Keratinocyte (primary cell): ENCODE results near the gene MUC6. TPM values are rescaled to one million over a fixed set of nuclear protein-coding genes. Genes with fewer than 3 reads are reported as not detected.

Experiments used
- DNase-seq: peaks from one replicate; pipeline ENCODE4 v3.0.0-alpha.2; 2011; ENCODE audit warnings: low read depth, missing footprints, low spot score
- FAIRE-seq: peaks from 2 replicates; lab custom pipeline; 2011; peaks lifted over from hg19 to GRCh38; lab: Jason Lieb, UNC
- H2AFZ ChIP-seq: 2 replicates; pipeline ENCODE4 v1.6.0; 2012; ENCODE audit warnings: low read length, control low read depth, inconsistent platforms; ENCODE audit not compliant: control insufficient read depth
- H3K27ac ChIP-seq: 2 replicates; pipeline ENCODE4 v1.5.1; 2011; ENCODE audit warnings: low read length; ENCODE audit not compliant: control insufficient read depth, insufficient read depth
- H3K27me3 ChIP-seq: 3 replicates; pipeline ENCODE4 v1.6.0; 2011; ENCODE audit warnings: low read length; ENCODE audit not compliant: control insufficient read depth, insufficient read depth; ENCODE audit errors: extremely low read depth
- H3K36me3 ChIP-seq, 2 experiments: 2 replicates in 1 of 2; 3 replicates in 1 of 2; pipeline ENCODE4 v1.5.1; 2011; ENCODE audit warnings: low read length in 2 of 2, mild to moderate bottlenecking in 1 of 2; ENCODE audit not compliant: control insufficient read depth in 2 of 2, insufficient read depth in 2 of 2; ENCODE audit errors: extremely low read depth in 1 of 2
- H3K4me1 ChIP-seq: 3 replicates; pipeline ENCODE4 v1.5.1; 2011; ENCODE audit warnings: low read length; ENCODE audit not compliant: control insufficient read depth, insufficient read depth; ENCODE audit errors: extremely low read depth
- H3K4me2 ChIP-seq: 3 replicates; pipeline ENCODE4 v1.6.0; 2011; ENCODE audit warnings: low read depth, low read length; ENCODE audit not compliant: control insufficient read depth, insufficient read depth; ENCODE audit errors: extremely low read depth
- H3K4me3 ChIP-seq, 3 experiments: fragments of 200-600 bp in 1 of 3; sonication (generic) in 1 of 3; 2 replicates in 2 of 3; 3 replicates in 1 of 3; pipeline ENCODE4 v1.5.1; 2011 to 2016; ENCODE audit warnings: low read length in 3 of 3, mild to moderate bottlenecking in 3 of 3, control low read depth in 2 of 3, inconsistent platforms in 1 of 3, low read depth in 1 of 3, mixed read lengths in 1 of 3, mixed run types in 1 of 3, moderate library complexity in 1 of 3; ENCODE audit not compliant: control insufficient read depth in 2 of 3, insufficient read depth in 2 of 3; ENCODE audit errors: extremely low read depth in 1 of 3
- H3K79me2 ChIP-seq: 2 replicates; pipeline ENCODE4 v1.6.0; 2012; ENCODE audit warnings: low read length; ENCODE audit not compliant: control insufficient read depth, insufficient read depth
- H3K9ac ChIP-seq: 3 replicates; pipeline ENCODE4 v1.6.0; 2011; ENCODE audit warnings: low read length; ENCODE audit not compliant: control insufficient read depth, insufficient read depth; ENCODE audit errors: extremely low read depth
- H3K9me1 ChIP-seq: 3 replicates; pipeline ENCODE4 v1.6.0; 2011; ENCODE audit warnings: low read length; ENCODE audit not compliant: control insufficient read depth, insufficient read depth; ENCODE audit errors: extremely low read depth
- H3K9me3 ChIP-seq: 2 replicates; pipeline ENCODE4 v1.5.1; 2012; ENCODE audit warnings: low read depth, low read length; ENCODE audit not compliant: control insufficient read depth
- H4K20me1 ChIP-seq: 3 replicates; pipeline ENCODE4 v1.6.0; 2011; ENCODE audit warnings: low read length; ENCODE audit not compliant: control insufficient read depth, insufficient read depth; ENCODE audit errors: extremely low read depth
- CTCF ChIP-seq, 3 experiments: IDR thresholded peaks in 1 of 3; conservative IDR thresholded peaks in 1 of 3; optimal IDR thresholded peaks in 1 of 3; 2 replicates in 2 of 3; 3 replicates in 1 of 3; pipeline versions ENCODE3 to v1.5.1; 2011; ENCODE audit warnings: low read length in 3 of 3, mild to moderate bottlenecking in 3 of 3, moderate library complexity in 2 of 3, control low read depth in 1 of 3, inconsistent platforms in 1 of 3; ENCODE audit not compliant: insufficient read depth in 2 of 3; ENCODE audit errors: extremely low read depth in 1 of 3
- EZH2 ChIP-seq: IDR thresholded peaks from one replicate; pipeline ENCODE4 v1.6.1; 2012; ENCODE audit warnings: inconsistent platforms, mild to moderate bottlenecking, low read length, moderate library complexity
- dilution Hi-C: fragments of 300-500 bp; cut with MboI; formaldehyde crosslinking; loops from one replicate; pipeline ENCODE4 v1.7.0; 2020; ENCODE audit warnings: low sequenced_read_pairs; ENCODE audit not compliant: extremely low pct_ligation_motif_present
- polyA plus RNA-seq, 5 experiments: library from polyadenylated mRNA; depleted of rRNA in 3 of 5; stranded (reverse) in 3 of 5; stranded (forward) in 1 of 5; unstranded in 1 of 5; fragments of >200 nt; gene quantifications; 1 replicate in 1 of 5; 2 replicates in 3 of 5; 3 replicates in 1 of 5; pipeline versions ENCODE4 v1.2.1 to v1.2.3, GENCODE V29; 2011 to 2012; ENCODE audit warnings: missing spikeins in 2 of 5, low read depth in 1 of 5, low replicate concordance in 1 of 5

The MUC6 gene
- polyA plus RNA-seq, 1 donor (not counting 4 experiments of a cell fraction or from before 2014, with no cell fraction given) = not detected

GRCh38 chr11:1083621-1084551, 47.4 kb upstream of the MUC6 start:
- FAIRE-seq (no peak), DNase-seq (no peak)
- Histone ChIP-seq H3K9ac (no peak overlapping the region), H3K4me2 (no peak overlapping the region), H3K9me3 (peaks cover 3% of the 10 kb centered on the region), H3K4me1 (no peaks in the 10 kb centered on the region), H3K4me3 (no peak overlapping the region), H3K27ac (no peak overlapping the region), H3K36me3 (no peaks in the 10 kb centered on the region), H4K20me1 (no peaks in the 10 kb centered on the region), H3K79me2 (no peaks in the 10 kb centered on the region), H3K9me1 (no peaks in the 10 kb centered on the region), H2AFZ (no peak overlapping the region), H3K27me3 (no peaks in the 10 kb centered on the region)
- TF ChIP-seq CTCF (optimal IDR thresholded peaks at IDR 0.05 in 1 of 3, IDR thresholded peaks at IDR 0.05 in 1 of 3, conservative IDR thresholded peaks at IDR 0.05 in 1 of 3; ENCODE audit: extremely low read depth in 1 of 3, insufficient read depth in 2 of 3, low read length in 3 of 3) (no peak), EZH2 (no peak)
- dilution Hi-C loops = no loop called here

GRCh38 chr11:1082728-1083620, 46.5 kb upstream of the MUC6 start:
- no peaks in the 10 kb centered on the region for H3K79me2 ChIP-seq
- no peaks in the 10 kb centered on the region for H4K20me1 ChIP-seq
- no peaks in the 10 kb centered on the region for H3K27me3 ChIP-seq
- DNase-seq (no peak), FAIRE-seq (no peak)
- H3K9ac ChIP-seq = no peak overlapping the region
- peaks cover 3% of the 10 kb centered on the region for H3K9me3 ChIP-seq
- H3K4me3 ChIP-seq = no peak overlapping the region
- no peaks in the 10 kb centered on the region for H3K9me1 ChIP-seq
- H2AFZ ChIP-seq = no peak overlapping the region
- dilution Hi-C loops = no loop called here
- H3K4me1 ChIP-seq = no peaks in the 10 kb centered on the region
- no peak for TF ChIP-seq EZH2
- TF ChIP-seq CTCF (optimal IDR thresholded peaks at IDR 0.05 in 1 of 3, IDR thresholded peaks at IDR 0.05 in 1 of 3, conservative IDR thresholded peaks at IDR 0.05 in 1 of 3; ENCODE audit: extremely low read depth in 1 of 3, insufficient read depth in 2 of 3, low read length in 3 of 3) = no peak
- H3K27ac ChIP-seq = no peak overlapping the region
- no peak overlapping the region for H3K4me2 ChIP-seq
- no peaks in the 10 kb centered on the region for H3K36me3 ChIP-seq
